Gastroesophageal sphincter (tissue), 4 donors: ENCODE measurements around the gene TP53AIP1. TPM values are rescaled to one million over a fixed set of nuclear protein-coding genes. Genes with fewer than 3 reads are reported as not detected.

ENCODE experiments used
- ATAC-seq: fragments of 150-250 bp; one replicate; pipeline ENCODE4 v1.9.1; 2016; ENCODE audit warnings: mild to moderate bottlenecking, moderate library complexity
- H3K27ac ChIP-seq, 4 donors: fragments of 200-600 bp; sonication (generic) in 3 of 4; 1 replicate in 3 of 4; 2 replicates in 1 of 4; pipeline ENCODE4 v1.5.1; 2016 to 2019
- H3K27me3 ChIP-seq: fragments of 200-600 bp; sonication (generic); one replicate; pipeline ENCODE4 v1.5.1; 2019
- H3K36me3 ChIP-seq, 2 donors: fragments of 200-600 bp; sonication (generic); one replicate each; pipeline ENCODE4 v1.5.1; 2019; ENCODE audit warnings: control low read depth in 1 of 2
- H3K4me1 ChIP-seq, 3 donors: fragments of 200-600 bp; sonication (generic); 1 replicate in 2 of 3; 2 replicates in 1 of 3; pipeline ENCODE4 v1.5.1; 2016 to 2019; ENCODE audit warnings: control low read depth in 2 of 3
- H3K4me3 ChIP-seq, 2 donors: fragments of 200-600 bp; sonication (generic); one replicate each; pipeline ENCODE4 v1.5.1; 2019; ENCODE audit warnings: mild to moderate bottlenecking in 1 of 2, moderate library complexity in 1 of 2
- H3K9me3 ChIP-seq, 3 donors: fragments of 200-600 bp; sonication (generic); one replicate each; pipeline ENCODE4 v1.5.1; 2017 to 2019; ENCODE audit warnings: control low read depth in 2 of 3
- EP300 ChIP-seq: sonication (generic); formaldehyde crosslinking; IDR thresholded peaks from one replicate; pipeline ENCODE4 v1.6.1; 2017; ENCODE audit warnings: antibody characterized with exemption, mild to moderate bottlenecking
- POLR2A ChIP-seq, 2 donors: fragments of 450-650 bp; IDR thresholded peaks; one replicate each; pipeline ENCODE4 v1.6.1; 2017; ENCODE audit warnings: antibody characterized with exemption in 2 of 2, mild to moderate bottlenecking in 2 of 2, moderate library complexity in 1 of 2
- POLR2AphosphoS5 ChIP-seq: sonication (generic); formaldehyde crosslinking; IDR thresholded peaks from one replicate; pipeline ENCODE4 v1.6.1; 2017; ENCODE audit warnings: antibody characterized with exemption
- WGBS, 2 donors: methylation state at CpG; one replicate each; pipeline ENCODE4 v1.1.5; 2018; ENCODE audit warnings: low coverage in 1 of 2; 5-methylcytosine and 5-hydroxymethylcytosine counted together
- total RNA-seq, 4 donors: library from RNA; depleted of rRNA; stranded (reverse); fragments of >200 nt; gene quantifications; one replicate each; pipeline ENCODE4 v1.1.0, GENCODE V29; 2016
- TF ChIP-seq, protein P1 (sequence below), 4 experiments: fragments of 200-600 bp in 2 of 4; fragments of 450-650 bp in 2 of 4; sonication (generic) in 1 of 4; IDR thresholded peaks; one replicate each; pipeline ENCODE4 v1.5.1; 2017 to 2019; ENCODE audit warnings: antibody characterized with exemption in 4 of 4, mild to moderate bottlenecking in 2 of 4, moderate library complexity in 2 of 4

The TP53AIP1 gene
- total RNA-seq, 4 donors from 2014 or later = 0.42 TPM; not detected in 3

GRCh38 chr11:128902515-128903066 lies 40.1 kb downstream of the TP53AIP1 start:
- ATAC-seq = no peak
- Histone ChIP-seq H3K36me3 (no peaks in the 10 kb centered on the region), H3K27me3 (no peaks in the 10 kb centered on the region), H3K27ac (no peak overlapping the region), H3K4me1 (peaks cover 0 to 36% (median 8%) of the 10 kb centered on the region in 3 donors), H3K4me3 (no peak overlapping the region), H3K9me3 (no peaks in the 10 kb centered on the region)
- TF ChIP-seq EP300 = no peak
- no peak for TF ChIP-seq POLR2A (IDR thresholded peaks at IDR 0.05)
- TF ChIP-seq POLR2AphosphoS5 = no peak
- WGBS, 2 donors = 78 to 93% methylated on average over 2 to 4 of the region's 10 CpGs

DNA sequence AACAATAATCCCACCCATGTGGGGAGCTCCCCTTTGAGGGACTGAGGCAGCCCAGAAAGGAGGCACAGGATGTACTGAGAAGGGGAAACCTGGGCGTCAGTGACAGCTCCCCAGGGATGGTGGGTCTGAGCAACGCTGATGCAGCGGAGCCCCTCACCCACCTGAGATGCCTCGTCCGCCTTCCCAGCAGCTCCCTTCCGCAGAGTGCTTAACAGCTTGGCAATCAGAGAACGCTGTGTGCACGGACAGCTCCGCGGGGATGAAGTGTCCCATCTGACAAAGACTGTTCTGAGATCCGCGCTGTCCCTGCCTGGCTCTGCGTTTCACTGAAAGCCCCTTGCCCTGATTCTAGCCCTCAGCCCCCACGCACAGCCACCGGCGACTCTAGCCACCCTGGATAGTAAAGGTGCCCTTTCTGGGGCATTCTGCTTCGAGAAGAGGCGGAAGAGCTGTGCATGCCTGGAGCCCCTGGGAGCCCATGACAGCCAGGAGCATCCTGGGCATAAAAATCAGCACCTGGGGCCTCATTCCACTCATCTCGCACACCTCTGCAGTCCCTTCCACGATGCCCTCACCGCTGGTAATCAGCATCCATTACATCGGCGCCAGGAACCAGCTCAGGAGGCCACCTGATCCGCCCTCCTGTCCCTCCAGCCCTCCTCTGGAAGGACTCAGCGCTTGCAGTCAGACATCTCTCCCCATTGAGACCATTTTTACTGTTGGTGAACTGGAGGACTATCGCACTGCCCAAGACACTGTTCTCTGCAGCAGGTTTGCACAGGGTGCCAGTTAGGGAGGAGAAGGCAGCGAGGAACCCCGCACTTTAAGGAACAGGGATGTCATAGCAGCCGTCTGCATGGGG lies 40.8 kb downstream of the TP53AIP1 start:
- no peaks in the 10 kb centered on the region for H3K9me3 ChIP-seq
- no peak overlapping the region for H3K4me3 ChIP-seq
- no peaks in the 10 kb centered on the region for H3K36me3 ChIP-seq
- peaks cover 0 to 36% (median 8%) of the 10 kb centered on the region in 3 donors for H3K4me1 ChIP-seq
- no peak overlapping the region for H3K27ac ChIP-seq
- 35 to 78% methylated on average over 4 to 14 of the region's 29 CpGs for WGBS, 2 donors
- H3K27me3 ChIP-seq = no peaks in the 10 kb centered on the region
- no peak for TF ChIP-seq EP300
- no peak for TF ChIP-seq POLR2A (IDR thresholded peaks at IDR 0.05)
- TF ChIP-seq POLR2AphosphoS5 = no peak
- TF ChIP-seq, protein P1, sequence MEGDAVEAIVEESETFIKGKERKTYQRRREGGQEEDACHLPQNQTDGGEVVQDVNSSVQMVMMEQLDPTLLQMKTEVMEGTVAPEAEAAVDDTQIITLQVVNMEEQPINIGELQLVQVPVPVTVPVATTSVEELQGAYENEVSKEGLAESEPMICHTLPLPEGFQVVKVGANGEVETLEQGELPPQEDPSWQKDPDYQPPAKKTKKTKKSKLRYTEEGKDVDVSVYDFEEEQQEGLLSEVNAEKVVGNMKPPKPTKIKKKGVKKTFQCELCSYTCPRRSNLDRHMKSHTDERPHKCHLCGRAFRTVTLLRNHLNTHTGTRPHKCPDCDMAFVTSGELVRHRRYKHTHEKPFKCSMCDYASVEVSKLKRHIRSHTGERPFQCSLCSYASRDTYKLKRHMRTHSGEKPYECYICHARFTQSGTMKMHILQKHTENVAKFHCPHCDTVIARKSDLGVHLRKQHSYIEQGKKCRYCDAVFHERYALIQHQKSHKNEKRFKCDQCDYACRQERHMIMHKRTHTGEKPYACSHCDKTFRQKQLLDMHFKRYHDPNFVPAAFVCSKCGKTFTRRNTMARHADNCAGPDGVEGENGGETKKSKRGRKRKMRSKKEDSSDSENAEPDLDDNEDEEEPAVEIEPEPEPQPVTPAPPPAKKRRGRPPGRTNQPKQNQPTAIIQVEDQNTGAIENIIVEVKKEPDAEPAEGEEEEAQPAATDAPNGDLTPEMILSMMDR (IDR thresholded peaks at IDR 0.05) = no peak
- ATAC-seq = no peak

DNA sequence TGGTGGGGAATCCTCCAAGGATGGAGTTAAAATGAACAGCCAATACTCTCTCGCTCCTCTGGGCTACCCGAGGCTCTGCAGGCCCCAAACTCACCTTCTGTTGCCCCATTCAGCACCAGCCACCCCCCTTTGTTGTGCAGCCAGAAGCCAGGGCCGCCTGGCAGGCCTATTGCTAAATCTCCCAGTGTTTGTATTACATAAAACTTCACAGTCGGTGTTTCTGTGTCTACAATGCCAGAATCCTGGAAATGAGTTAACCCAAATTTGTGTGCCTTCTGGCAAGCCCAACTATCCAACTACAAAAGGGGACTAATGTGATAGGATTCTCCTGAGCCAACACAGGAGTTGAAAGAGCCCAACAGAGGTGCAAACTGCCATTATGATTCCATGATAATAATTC lies 42.2 kb downstream of the TP53AIP1 start:
- no peaks in the 10 kb centered on the region for H3K36me3 ChIP-seq
- TF ChIP-seq POLR2A (IDR thresholded peaks at IDR 0.05) (no peak), POLR2AphosphoS5 (no peak), EP300 (no peak)
- TF ChIP-seq, protein P1 (IDR thresholded peaks at IDR 0.05) = no peak
- H3K9me3 ChIP-seq = no peaks in the 10 kb centered on the region
- H3K27ac ChIP-seq = no peak overlapping the region
- H3K27me3 ChIP-seq = no peaks in the 10 kb centered on the region
- H3K4me1 ChIP-seq = peaks cover 0 to 25% (median 8%) of the 10 kb centered on the region in 3 donors
- H3K4me3 ChIP-seq = no peak overlapping the region
- WGBS, 2 donors = 46 to 50% methylated on average over 2 to 3 of the region's 4 CpGs
- ATAC-seq = no peak

GRCh38 chr11:128898580-128899344 lies 43.9 kb downstream of the TP53AIP1 start:
- no peaks in the 10 kb centered on the region for H3K27me3 ChIP-seq
- WGBS, 2 donors = 90 to 95% methylated on average over 4 to 13 of the region's 13 CpGs
- ATAC-seq = no peak
- peaks cover 0 to 12% (median 0%) of the 10 kb centered on the region in 3 donors for H3K4me1 ChIP-seq
- H3K4me3 ChIP-seq = no peak overlapping the region
- TF ChIP-seq POLR2A (IDR thresholded peaks at IDR 0.05) = no peak
- TF ChIP-seq, protein P1 (IDR thresholded peaks at IDR 0.05) = no peak
- TF ChIP-seq POLR2AphosphoS5 = no peak
- no peak for TF ChIP-seq EP300
- H3K36me3 ChIP-seq = no peaks in the 10 kb centered on the region
- no peak overlapping the region for H3K27ac ChIP-seq
- H3K9me3 ChIP-seq = no peaks in the 10 kb centered on the region

DNA sequence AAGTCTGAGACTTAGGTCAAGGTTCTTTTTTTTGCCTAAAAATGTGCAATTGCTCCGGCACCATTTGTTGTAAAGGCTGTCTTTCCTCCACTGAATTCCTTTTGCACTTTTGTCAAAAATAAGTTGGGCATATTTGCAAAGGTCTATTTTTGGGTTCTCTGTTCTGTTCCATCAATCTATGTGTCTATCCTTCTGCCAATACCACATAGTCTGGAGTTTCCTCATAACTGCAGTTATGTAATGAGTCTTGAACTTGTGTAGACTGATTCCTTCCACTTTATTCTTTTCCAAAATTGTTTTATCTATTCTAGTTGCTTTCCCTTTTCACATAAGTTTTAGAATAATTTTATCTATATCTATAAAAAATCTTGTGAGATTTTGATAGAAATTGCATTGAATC lies 44.8 kb downstream of the TP53AIP1 start:
- TF ChIP-seq POLR2AphosphoS5 (no peak), POLR2A (IDR thresholded peaks at IDR 0.05) (no peak), EP300 (no peak)
- TF ChIP-seq, protein P1 (IDR thresholded peaks at IDR 0.05) = no peak
- Histone ChIP-seq H3K36me3 (no peaks in the 10 kb centered on the region), H3K4me3 (no peak overlapping the region), H3K4me1 (peaks cover 0 to 12% (median 0%) of the 10 kb centered on the region in 3 donors), H3K27me3 (no peaks in the 10 kb centered on the region), H3K27ac (no peak overlapping the region), H3K9me3 (no peaks in the 10 kb centered on the region)
- 40 to 73% methylated on average over 1 of the region's 1 CpG for WGBS, 2 donors
- no peak for ATAC-seq
